NCI-H774 (cell line): ENCODE data around the gene ALOX15.
"Not testable (repeated sequence)": the region's sequence is repeated elsewhere in the genome, so short reads cannot be mapped to it uniquely, and the experiment has no call there.

ENCODE experiments used
- DNase-seq: peaks from one replicate; lab custom pipeline; 2025; lab: John Stamatoyannopoulos, UW

Gene ALOX15

GRCh38 chr17:4648741-4649140 lies 7.3 kb upstream of the ALOX15 start:
- DNase-seq: peak; percentile 58

DNA sequence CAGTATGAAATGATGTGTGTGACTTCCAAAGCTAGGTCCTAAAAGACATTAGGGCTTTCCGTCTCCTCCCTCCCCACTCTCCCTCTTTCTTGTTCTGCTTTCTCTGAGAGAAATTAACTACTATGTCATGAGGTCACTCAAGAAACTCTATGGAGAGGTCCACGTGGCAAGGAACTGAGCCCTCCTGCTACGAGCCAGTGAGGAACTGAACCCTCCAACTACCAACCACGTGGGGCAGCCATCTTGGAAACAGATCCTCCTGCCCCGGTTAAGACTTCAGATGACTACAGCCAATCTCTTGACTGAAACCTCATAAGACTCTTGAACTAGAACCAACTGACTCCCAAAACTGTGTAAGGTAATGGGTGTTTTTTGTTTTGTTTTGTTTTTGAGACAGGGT lies 4.2 kb upstream of the ALOX15 start:
- no peak for DNase-seq

DNA sequence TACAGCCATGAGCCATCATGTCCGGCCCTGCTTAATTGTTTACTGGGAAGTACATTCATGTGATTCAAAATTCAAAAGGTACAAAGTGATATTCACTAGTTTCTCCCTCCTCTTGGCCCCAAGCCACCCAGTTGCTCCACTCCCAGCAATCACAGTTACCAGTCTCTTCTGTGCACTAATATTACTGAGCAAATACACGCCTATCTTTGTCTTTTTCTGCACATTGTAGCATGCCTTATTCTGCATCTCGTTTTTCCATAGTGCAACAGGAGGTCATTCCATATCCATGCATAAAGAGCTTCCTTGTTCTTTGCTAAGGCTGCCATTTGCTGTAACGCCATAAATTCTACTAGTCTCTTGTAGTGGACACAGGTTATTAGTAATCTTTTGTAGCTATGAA lies 2.2 kb upstream of the ALOX15 start:
- no peak for DNase-seq

DNA sequence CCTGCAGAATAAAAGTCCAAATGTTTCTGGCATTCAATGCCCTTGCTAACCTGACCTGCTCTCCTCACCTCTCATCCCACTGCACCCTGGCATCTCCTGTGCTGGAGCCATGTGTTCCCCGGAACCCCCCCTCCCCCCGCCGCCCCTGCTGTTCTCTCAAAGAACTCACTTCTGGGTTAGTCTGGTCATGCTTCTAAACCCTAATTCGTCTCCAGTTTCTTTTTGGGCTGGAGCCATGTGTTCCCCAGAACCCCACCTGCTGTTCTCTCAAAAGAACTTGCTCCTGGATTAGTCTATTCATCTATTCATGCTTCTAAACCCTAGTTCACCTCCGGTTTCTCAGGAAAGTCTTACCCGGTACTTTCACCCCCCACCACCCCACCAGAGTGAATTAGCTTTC lies 808 bp upstream of the ALOX15 start:
- no peak for DNase-seq

- DNase-seq: not testable (repeated sequence)
Measured at GRCh38 chr17:4640569-4641188, 799 bp downstream of the ALOX15 start.

- DNase-seq: not testable (repeated sequence)
Measured at GRCh38 chr17:4639301-4640059, 2.0 kb downstream of the ALOX15 start.

GRCh38 chr17:4638766-4639165 lies 2.7 kb downstream of the ALOX15 start:
- DNase-seq: not testable (repeated sequence)

GRCh38 chr17:4636474-4637100 lies 4.9 kb downstream of the ALOX15 start:
- no peak for DNase-seq

GRCh38 chr17:4635823-4636375 lies 5.6 kb downstream of the ALOX15 start:
- no peak for DNase-seq

GRCh38 chr17:4634976-4635375 lies 6.5 kb downstream of the ALOX15 start:
- DNase-seq: no peak

- no peak for DNase-seq
Measured at GRCh38 chr17:4633643-4634042, 7.8 kb downstream of the ALOX15 start.

DNA sequence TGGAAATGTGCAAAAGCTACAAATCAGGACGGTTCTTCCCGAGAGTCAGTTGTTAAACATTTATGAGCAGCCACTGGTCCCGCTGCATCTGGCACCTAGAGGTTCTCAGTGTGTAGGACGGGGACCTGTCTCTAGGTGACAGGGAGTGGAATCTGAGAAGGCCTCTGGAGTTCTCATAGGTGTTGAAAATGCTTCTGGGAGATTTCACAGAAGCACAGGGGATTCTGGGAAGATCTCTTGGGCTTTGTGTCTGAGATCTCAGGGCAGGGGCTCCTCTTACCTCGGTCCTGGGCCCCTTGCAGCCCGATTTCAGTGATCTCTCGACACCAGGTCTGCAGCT lies 8.9 kb downstream of the ALOX15 start:
- DNase-seq: no peak

DNA sequence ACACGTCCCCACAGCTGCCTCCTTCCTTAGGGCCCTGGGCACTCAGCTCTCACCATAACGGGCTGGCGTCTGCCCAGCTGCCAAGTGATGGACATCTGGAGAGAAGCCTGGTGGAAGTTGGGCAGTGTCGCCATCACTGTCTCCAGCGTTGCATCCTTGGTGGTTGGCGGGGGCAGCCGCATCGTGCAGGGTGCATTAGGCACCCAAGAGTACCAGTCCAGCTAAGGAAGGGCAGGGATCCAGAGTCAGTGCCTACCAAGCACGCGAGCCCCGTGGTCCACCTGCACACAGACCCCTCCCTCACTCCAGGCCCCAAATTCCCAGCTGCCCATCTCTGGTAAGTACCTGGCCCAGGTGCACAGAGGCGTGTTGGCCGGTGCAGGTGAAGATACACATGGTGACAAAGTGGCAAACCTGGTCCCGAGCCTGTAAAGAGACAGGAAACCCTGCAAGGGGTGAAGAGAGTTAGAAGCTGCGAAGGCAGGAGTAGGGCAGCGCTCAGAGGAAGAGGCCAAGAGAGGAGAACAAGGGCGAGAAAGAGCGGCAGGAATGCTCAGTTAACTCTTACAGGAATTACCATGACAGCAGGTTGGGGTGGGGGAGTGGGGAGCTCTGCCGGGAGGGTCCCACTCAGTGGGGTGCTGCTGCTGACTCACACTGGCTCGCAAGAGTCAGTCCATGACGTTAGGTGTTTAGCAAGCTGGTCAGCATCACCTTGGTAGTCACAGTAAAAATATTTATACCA lies 9.5 kb downstream of the ALOX15 start:
- DNase-seq: no peak

DNA sequence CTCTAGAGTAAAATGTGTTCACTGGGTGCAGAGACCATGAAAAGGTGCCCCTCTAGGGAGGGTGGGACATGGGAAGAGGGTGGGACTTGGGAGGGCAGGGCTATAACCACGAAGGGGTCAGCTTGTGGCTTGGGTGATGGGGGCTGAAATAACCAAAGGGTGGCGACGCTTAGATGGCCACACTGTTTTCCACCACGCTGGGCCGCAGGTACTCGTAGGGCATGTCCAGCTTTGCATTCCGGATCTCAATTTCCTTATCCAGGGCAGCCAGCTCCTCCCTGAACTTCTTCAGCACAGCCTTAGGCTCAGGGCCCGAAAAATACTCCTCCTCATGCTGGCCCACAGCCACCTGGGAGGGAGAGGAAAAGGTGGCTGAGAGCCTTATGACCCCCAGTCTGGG lies 10.0 kb downstream of the ALOX15 start:
- DNase-seq: no peak

DNA sequence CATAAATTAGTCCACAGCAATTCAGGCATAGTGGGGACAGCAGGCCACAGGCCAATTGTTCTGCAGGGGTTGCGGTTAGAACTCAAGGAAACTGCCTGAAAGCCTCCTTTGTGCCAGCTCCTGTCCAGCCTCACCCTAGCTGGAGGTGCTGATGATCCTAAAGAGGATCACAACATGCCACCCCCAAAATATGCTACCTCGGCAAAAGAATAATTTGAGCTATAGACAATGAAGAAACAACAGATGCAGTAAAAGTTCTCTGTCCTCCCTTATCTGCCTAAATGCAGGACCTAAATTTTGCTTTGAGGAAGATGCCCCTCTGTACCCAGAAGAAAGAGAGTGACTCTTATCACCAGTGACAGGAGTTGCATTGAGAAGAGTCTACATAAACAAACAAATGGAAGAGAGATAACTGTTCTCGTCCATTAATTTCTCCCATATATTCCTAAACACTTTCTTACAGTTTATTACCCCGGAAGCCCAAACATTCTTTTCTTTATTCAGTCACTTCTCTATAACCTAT lies 14.7 kb downstream of the ALOX15 start:
- no peak for DNase-seq

DNA sequence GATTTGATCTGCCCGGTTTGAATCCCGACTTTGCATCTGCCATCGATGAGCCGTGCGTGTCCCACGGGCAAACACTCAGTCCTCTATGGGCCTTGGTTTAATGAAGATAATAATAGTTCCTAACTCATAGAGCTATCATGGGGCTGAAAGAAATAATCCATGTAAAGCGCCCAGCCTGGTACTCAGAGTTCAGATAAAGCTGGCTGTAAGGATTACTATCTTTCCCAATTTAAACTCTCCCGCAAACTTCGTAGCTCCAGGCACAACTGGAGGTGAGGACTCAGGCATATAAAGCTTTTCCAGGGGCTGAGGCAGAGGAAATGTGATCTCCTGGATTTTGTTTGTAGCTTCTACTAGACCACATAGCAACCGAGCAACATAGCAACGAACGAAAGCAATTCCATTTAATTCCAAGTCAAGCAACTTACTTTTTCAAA lies 16.3 kb downstream of the ALOX15 start:
- no peak for DNase-seq

DNA sequence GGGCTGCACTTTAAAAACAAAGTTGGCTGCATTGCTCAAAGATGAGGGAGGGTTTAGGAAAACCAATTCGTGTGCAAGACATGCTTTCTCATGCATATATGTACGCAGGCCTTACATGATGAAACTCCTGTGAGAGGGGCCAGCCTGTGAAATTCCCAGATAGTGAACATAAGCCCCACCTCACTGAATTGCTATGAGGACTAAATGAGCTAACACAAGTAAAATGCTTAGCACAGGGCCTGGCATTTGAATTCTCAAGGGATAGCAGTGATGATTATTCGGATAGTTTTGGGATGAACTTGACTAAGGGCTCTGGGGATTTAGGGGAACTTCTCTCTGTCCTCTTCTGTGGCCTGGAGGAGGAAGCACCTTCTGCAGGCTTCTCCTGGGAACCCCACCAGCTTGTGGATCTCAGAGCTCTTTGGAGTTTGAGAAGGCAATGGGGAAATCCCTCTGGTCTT lies 17.0 kb downstream of the ALOX15 start:
- DNase-seq: not testable (repeated sequence)

GRCh38 chr17:4623249-4623648 lies 18.2 kb downstream of the ALOX15 start:
- no peak for DNase-seq

GRCh38 chr17:4622375-4622774 lies 19.1 kb downstream of the ALOX15 start:
- DNase-seq: no peak

- no peak for DNase-seq
Measured at GRCh38 chr17:4620531-4621101, 20.9 kb downstream of the ALOX15 start.

DNA sequence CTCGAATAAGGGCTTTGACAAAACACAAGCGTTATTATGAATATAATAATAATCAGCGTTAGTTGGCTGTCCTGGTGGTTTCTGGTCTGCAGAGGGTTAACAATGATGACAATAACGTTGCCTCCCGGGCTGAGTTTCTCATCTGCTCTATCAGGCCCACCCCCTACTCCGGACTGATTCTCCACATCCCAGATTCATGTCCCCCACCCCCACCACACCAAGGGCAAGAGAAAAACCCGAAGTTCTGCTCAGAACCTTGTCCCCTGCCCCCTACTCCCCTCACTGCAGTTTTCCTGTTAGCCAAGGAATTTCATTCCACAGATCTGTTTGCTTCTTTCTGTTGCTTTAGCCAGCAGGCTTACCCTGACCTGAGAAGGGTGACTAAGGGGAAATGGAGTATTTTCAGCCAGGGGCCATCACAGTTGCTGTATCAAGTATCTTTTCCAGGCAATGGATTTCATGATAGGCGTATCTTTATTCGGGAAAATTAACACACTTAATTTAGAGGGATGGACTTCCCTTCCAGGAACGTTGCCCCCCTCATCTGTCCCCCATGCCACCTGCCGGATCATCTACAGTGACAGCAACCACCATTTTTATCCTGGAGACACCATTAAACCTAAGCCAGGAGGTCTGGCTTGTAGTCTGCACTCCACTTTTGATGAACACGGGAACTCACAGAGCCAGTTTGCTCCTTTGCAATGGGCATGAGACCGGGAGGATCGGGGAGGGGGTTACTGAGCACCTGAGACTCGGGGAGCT lies 23.7 kb downstream of the ALOX15 start:
- no peak for DNase-seq
